Measurements from ENCODE around the gene SYS1.
A peak's percentile ranks its signal among the peaks of the same experiment; 100 is the strongest.

SYS1 gene

GRCh38 chr20:45415822-45416637 lies 53.1 kb downstream of the SYS1 start, which contains the start of gene PIGT:
Gene PIGT (plus strand): TSS chr20:45416141. CDS start chr20:45416157, 16 bp downstream.
- Histone ChIP-seq H3K9me2 (replicated peaks; ENCODE audit: insufficient read depth, low read length) (no peaks in the 10 kb centered on the region), H3K4me2 (ENCODE audit: low read depth, low read length) (peak within 1 kb of the TSS; percentile 87), H3K79me2 (ENCODE audit: low read length) (peaks cover 43% of the 10 kb centered on the region), H4K20me1 (ENCODE audit: insufficient read depth, low read length) (no peaks in the 10 kb centered on the region), H3K27me3 (replicated peaks; ENCODE audit: insufficient read depth, low read length) (no peaks in the 10 kb centered on the region), H3K36me3 (replicated peaks; ENCODE audit: insufficient read depth, low read length) (0 out of 2 replicates have a peak, but pooled peaks cover 7% of the 10 kb centered on the region), H3K9ac (ENCODE audit: low read length) (peak within 1 kb of the TSS; percentile 94), H3K4me1 (ENCODE audit: low read length) (peaks cover 16% of the 10 kb centered on the region), H2AFZ (ENCODE audit: low read length) (peak within 1 kb of the TSS; percentile 98), H3K9me3 (replicated peaks; ENCODE audit: insufficient read depth, low read length) (no peaks in the 10 kb centered on the region), H3F3A (ENCODE audit: insufficient read depth, low read length) (no peaks in the 10 kb centered on the region), H3K4me3 (ENCODE audit: low read length) (peak within 1 kb of the TSS; percentile 100), H3K27ac (ENCODE audit: low read length) (peak within 1 kb of the TSS; percentile 38; the same call in 1 of the 2 replicates)
- TF ChIP-seq EZH2phosphoT487 (IDR thresholded peaks at IDR 0.05; ENCODE audit: low read length) (no peak), CTCF (IDR thresholded peaks at IDR 0.05; ENCODE audit: low read length) (no peak), EZH2 (optimal IDR thresholded peaks at IDR 0.05; ENCODE audit: low read depth, low read length) (no peak)
- DNase-seq = peak; percentile 87

GRCh38 chr20:45416917-45417316 lies 54.0 kb downstream of the SYS1 start:
- H3K36me3 ChIP-seq (replicated peaks; ENCODE audit: insufficient read depth, low read length) = 0 out of 2 replicates have a peak, but pooled peaks cover 10% of the 10 kb centered on the region
- H3K79me2 ChIP-seq (ENCODE audit: low read length) = peaks cover 43% of the 10 kb centered on the region
- peak overlapping the region; percentile 100 for H3K4me3 ChIP-seq (ENCODE audit: low read length)
- TF ChIP-seq EZH2 (optimal IDR thresholded peaks at IDR 0.05; ENCODE audit: low read depth, low read length) = no peak
- no peaks in the 10 kb centered on the region for H4K20me1 ChIP-seq (ENCODE audit: insufficient read depth, low read length)
- H3K27ac ChIP-seq (ENCODE audit: low read length) = no peak overlapping the region
- DNase-seq = no peak
- peaks cover 16% of the 10 kb centered on the region for H3K4me1 ChIP-seq (ENCODE audit: low read length)
- H3K9ac ChIP-seq (ENCODE audit: low read length) = peak overlapping the region; percentile 94; the same call in 1 of the 2 replicates
- no peak overlapping the region for H2AFZ ChIP-seq (ENCODE audit: low read length)
- no peaks in the 10 kb centered on the region for H3F3A ChIP-seq (ENCODE audit: insufficient read depth, low read length)
- H3K27me3 ChIP-seq (replicated peaks; ENCODE audit: insufficient read depth, low read length) = no peaks in the 10 kb centered on the region
- no peaks in the 10 kb centered on the region for H3K9me3 ChIP-seq (replicated peaks; ENCODE audit: insufficient read depth, low read length)
- H3K4me2 ChIP-seq (ENCODE audit: low read depth, low read length) = peak overlapping the region; percentile 87
- no peaks in the 10 kb centered on the region for H3K9me2 ChIP-seq (replicated peaks; ENCODE audit: insufficient read depth, low read length)

All from MM.1S (cell line).